Kidney (tissue), 14 donors: Measurements from ENCODE around the gene EIF2S3. TPM values are rescaled to one million over a fixed set of nuclear protein-coding genes. Genes with fewer than 3 reads are reported as not detected.

ENCODE experiments used
- DNase-seq, 5 donors: peaks; one replicate each; pipeline ENCODE4 v3.0.0-alpha.2; 2013 to 2020
- FAIRE-seq: peaks from 2 replicates; lab custom pipeline; 2012; peaks lifted over from hg19 to GRCh38; lab: Jason Lieb, UNC
- H3K27ac ChIP-seq, 2 donors: one replicate each; pipeline ENCODE4 v1.7.0; 2013; ENCODE audit warnings: low read depth in 2 of 2, low read length in 2 of 2, inconsistent platforms in 1 of 2
- H3K27me3 ChIP-seq: one replicate; pipeline ENCODE4 v1.7.1; 2013; ENCODE audit warnings: low read length, inconsistent platforms; ENCODE audit not compliant: control insufficient read depth, insufficient read depth
- H3K36me3 ChIP-seq, 3 donors: one replicate each; pipeline versions ENCODE4 v1.7.0 to v1.7.1; 2013; ENCODE audit warnings: low read length in 3 of 3, control low read depth in 1 of 3, inconsistent platforms in 1 of 3; ENCODE audit not compliant: insufficient read depth in 3 of 3, control insufficient read depth in 2 of 3
- H3K4me1 ChIP-seq, 3 donors: one replicate each; pipeline versions ENCODE4 v1.7.0 to v1.7.1; 2013; ENCODE audit warnings: low read length in 3 of 3, inconsistent platforms in 1 of 3, low read depth in 1 of 3; ENCODE audit not compliant: control insufficient read depth in 2 of 3, insufficient read depth in 2 of 3
- H3K4me3 ChIP-seq, 3 donors: one replicate each; pipeline versions ENCODE4 v1.7.0 to v1.8.1; 2013; ENCODE audit warnings: low read length in 3 of 3, control low read depth in 1 of 3, inconsistent platforms in 1 of 3
- H3K9ac ChIP-seq, 3 donors: one replicate each; pipeline versions ENCODE4 v1.7.0 to v1.7.1; 2013; ENCODE audit warnings: low read length in 3 of 3, control low read depth in 1 of 3, inconsistent platforms in 1 of 3
- H3K9me3 ChIP-seq, 3 donors: one replicate each; pipeline versions ENCODE4 v1.7.0 to v1.7.1; 2013; ENCODE audit warnings: low read length in 3 of 3, control low read depth in 1 of 3, inconsistent platforms in 1 of 3; ENCODE audit not compliant: control insufficient read depth in 2 of 3, insufficient read depth in 1 of 3
- CTCF ChIP-seq: IDR thresholded peaks from 3 replicates; pipeline ENCODE4 v1.5.1; 2012; ENCODE audit warnings: mild to moderate bottlenecking, moderate library complexity, borderline replicate concordance; ENCODE audit not compliant: insufficient read depth; ENCODE audit errors: extremely low read depth
- intact Hi-C: fragments of 100-400 bp; cut with DNase I; formaldehyde crosslinking; loops from one replicate; pipeline ENCODE4 v1.11.1; 2022
- polyA plus RNA-seq: library from polyadenylated mRNA; stranded (reverse); fragments of 350-450 nt; fragmentation: Illumina TruSeq; extraction: RNeasy Lipid Tissue Mini Kit (QIAGEN cat#74804); gene quantifications from one replicate; pipeline ENCODE4 v1.2.3, GENCODE V29; 2014; ENCODE audit warnings: low read depth, low replicate concordance; ENCODE audit not compliant: insufficient read depth
- total RNA-seq: library from RNA; stranded (reverse); fragmentation: NEBNext Ultra II Directional; extraction: Animal tissue kit (Norgen Biotek cat#: 25700); gene quantifications from one replicate; pipeline ENCODE4 v1.2.1, GENCODE V29; 2021
- donor health status: control.
- donor health status: control.
- donor health status: control.
- donor health status: control.
- donor health status: control.
- donor health status: DM: yes; HTN: yes; CAD: no.
- donor health status: Normal renal cell carcinoma (clear cell type).

EIF2S3 gene
- total and polyA plus RNA-seq, 2 donors from 2014 or later: 54.3 to 173 TPM

- H3K4me1 ChIP-seq: no peaks in the 10 kb centered on the region
- intact Hi-C loops: no loop called here
- no peak for TF ChIP-seq CTCF
- peak in 2 of 5 donors; percentile 22 to 29 for DNase-seq
- H3K27ac ChIP-seq: peak overlapping the region in 1 of 2 donors; percentile 23
- peak overlapping the region; percentile 55 to 72 (median 71) for H3K9ac ChIP-seq
- FAIRE-seq: no peak
- H3K36me3 ChIP-seq: no peaks in the 10 kb centered on the region
- peaks cover 3% of the 10 kb centered on the region for H3K27me3 ChIP-seq
- peak overlapping the region; percentile 72 to 86 (median 84) for H3K4me3 ChIP-seq
- no peaks in the 10 kb centered on the region for H3K9me3 ChIP-seq
These were observed 30.6 kb upstream of the EIF2S3 start for GRCh38 chrX:24023972-24024669.

- peak overlapping the region in 1 of 3 donors; percentile 71 for H3K9ac ChIP-seq
- H3K9me3 ChIP-seq: no peaks in the 10 kb centered on the region
- no peak for TF ChIP-seq CTCF
- peak; percentile 89 to 96 (median 94) for DNase-seq
- no peaks in the 10 kb centered on the region for H3K36me3 ChIP-seq
- FAIRE-seq: no peak
- intact Hi-C loops: no loop called here
- H3K4me1 ChIP-seq: no peaks in the 10 kb centered on the region
- H3K4me3 ChIP-seq: peak overlapping the region in 2 of 3 donors; percentile 85 to 86
- H3K27me3 ChIP-seq: peaks cover 3% of the 10 kb centered on the region
- peak overlapping the region; percentile 89 to 95 for H3K27ac ChIP-seq
These were observed 29.7 kb upstream of the EIF2S3 start for GRCh38 chrX:24024819-24025740.

- DNase-seq (peak in 3 of 5 donors; percentile 57 to 83 (median 61)), FAIRE-seq (peak; percentile 55)
- peak overlapping the region; percentile 73 to 79 (median 73) for H3K9ac ChIP-seq
- H3K27ac ChIP-seq: peak overlapping the region; percentile 89 to 95
- H3K4me1 ChIP-seq: no peaks in the 10 kb centered on the region
- H3K36me3 ChIP-seq: no peaks in the 10 kb centered on the region
- peaks cover 5% of the 10 kb centered on the region for H3K27me3 ChIP-seq
- H3K9me3 ChIP-seq: no peaks in the 10 kb centered on the region
- H3K4me3 ChIP-seq: peak overlapping the region; percentile 78 to 85 (median 84)
- TF ChIP-seq CTCF: no peak
- intact Hi-C loops: no loop called here
These were observed 28.9 kb upstream of the EIF2S3 start for GRCh38 chrX:24025741-24026403.
